COLO668 (cell line): ENCODE data around the gene CBFA2T2.
A peak's percentile ranks its signal among the peaks of the same experiment; 100 is the strongest.

ENCODE experiments used
- DNase-seq: peaks from one replicate; lab custom pipeline; 2025; ENCODE audit not compliant: unreplicated experiment; lab: John Stamatoyannopoulos, UW

Gene CBFA2T2

DNA sequence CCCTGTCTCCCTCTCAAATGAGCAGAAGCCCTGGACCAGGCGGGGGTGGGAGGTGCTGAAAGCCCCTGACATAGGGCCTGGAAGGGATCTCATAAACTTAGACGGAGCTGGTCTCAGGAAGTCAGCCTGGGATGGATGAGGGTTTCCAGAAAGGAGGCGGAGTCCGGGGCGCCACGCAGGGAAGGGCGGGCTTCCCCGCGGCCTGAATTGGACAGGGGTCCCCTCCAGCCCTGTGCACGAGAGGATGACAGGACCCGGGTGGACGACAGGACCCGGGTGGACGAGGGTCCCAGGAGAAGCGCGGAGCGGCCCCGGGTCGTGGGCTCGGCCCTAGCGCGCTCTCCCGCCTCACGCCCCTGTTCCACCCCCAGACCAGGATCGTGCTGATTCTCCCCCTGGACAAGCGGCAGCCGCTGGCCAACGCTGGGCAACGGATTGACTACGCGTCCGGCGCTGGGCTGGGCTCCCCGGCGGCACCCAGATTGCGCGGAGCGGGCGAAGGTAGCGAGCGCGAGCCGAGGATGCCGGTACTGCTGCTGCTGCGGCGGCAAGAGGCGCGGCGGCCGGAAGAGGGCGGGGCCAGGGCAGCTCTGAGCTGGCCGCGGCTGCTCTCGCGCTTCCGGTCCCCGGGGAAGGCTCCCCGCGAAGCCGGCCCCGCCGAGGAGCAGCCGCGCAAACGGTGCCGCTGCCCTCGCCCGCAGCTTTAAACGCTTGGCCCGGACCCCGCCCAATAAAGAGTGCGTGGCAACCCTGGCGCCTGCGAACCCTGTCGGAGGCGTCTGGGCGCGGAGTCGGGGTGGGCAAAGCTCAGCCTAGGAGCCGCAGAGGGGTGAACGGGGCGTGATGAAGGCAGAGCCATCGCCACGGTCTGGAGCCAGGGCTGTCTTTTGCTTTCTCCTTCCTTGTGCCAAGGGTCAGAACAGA, 173.5 kb downstream of the CBFA2T2 start:
- peak; percentile 94 for DNase-seq

DNA sequence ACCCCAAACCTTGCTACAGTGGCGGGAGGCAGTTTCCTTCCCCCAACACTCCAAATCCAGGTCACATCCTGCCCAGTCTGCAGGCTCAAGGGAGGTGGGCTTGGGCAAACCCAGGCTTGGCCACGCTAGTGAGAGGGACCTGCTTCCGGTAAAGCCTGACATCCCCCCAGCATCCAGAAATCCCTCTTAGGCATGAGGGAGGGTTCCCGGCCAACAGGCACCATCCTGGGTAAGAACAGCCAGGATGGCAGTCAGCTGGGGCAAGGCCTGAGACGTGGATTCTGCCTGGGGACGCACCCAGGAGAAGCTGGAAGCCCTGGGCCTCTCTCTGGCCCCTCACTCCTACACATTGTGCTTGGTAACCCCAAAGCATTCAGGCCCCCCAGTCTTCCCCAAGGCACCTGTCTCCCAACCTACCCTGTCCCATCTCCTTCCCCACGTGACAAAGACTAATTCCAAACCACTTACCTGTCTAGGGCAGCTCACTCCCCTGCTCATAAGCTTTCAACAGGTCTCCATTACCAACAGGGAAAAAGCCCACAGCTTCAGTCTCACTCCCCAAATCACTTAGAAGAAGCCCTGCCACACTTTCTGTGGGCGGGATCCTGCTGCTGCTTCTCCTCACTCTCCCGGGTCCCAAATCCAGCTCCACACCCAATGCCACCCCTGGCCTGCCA, 174.3 kb downstream of the CBFA2T2 start:
- DNase-seq, result no peak

DNA sequence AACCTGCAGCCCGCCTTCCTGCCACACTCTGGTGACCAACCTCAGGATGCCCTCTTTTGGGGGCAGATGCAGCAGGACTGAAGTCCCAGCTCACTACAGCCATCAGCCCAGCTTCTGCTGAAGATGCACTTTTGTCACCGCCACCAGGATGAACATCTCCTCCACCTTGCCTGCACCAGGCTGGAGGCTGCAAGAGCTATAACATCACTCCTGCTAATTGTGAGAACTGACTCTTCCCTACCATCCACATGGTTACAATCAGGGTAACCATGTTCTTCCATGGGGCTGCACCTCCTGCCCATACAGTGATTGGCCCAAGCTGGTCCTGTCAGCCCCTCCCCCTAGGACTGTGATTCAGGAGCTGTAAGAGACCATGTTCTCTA, 174.9 kb downstream of the CBFA2T2 start:
- DNase-seq, result no peak

DNA sequence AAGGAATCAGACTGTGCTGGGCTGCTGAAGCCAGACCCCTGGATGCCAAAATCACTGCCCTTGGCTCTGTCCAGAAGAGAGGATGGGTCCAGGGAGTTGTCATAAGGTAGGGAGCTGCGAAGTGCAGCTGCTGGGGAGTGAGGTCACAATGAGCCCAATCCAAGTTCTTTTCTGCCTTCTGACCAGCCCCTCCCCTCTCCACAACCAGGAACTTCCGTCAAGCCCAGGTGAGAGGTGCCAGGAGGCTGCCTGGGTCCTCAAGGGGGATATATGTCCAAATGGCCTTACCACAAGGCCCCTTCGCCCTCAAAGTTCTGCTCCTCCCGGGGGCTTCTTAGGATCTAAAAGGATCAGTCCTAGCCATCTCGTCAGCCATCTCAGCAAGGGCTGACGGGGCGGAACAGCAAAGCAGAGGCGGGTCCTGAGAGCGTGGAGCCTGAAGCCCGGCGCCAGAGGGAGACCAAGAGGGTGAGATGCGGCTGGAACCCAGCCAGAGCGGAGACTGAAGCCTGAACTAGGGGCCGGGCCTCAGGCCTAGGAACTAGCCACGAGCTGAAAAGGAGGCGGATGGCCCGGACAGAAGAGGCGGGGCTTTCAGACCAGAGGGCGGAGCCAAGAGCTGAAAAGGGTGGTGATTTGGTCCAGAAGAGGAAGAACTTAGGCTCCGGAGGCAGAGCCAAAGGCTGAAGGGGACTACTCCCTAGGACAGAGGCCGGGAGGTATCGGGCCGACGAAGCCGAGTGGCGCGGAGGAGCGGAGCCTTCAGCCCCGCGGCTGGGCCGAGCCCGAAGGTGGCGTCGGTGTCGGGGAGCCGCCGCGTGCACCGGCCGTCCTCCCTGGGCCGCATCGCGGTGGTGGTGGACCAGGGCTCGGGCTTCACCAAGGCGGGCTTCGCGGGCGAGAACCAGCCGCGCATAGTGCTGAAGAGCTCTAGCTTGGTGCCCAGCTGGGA, 176.7 kb downstream of the CBFA2T2 start, which contains the start of gene ACTL10:
Gene ACTL10 (plus strand): TSS at position 651 of the 952 bp plus-strand sequence. CDS start 555 bp downstream, outside the sequence.
- peak; percentile 98 for DNase-seq

DNA sequence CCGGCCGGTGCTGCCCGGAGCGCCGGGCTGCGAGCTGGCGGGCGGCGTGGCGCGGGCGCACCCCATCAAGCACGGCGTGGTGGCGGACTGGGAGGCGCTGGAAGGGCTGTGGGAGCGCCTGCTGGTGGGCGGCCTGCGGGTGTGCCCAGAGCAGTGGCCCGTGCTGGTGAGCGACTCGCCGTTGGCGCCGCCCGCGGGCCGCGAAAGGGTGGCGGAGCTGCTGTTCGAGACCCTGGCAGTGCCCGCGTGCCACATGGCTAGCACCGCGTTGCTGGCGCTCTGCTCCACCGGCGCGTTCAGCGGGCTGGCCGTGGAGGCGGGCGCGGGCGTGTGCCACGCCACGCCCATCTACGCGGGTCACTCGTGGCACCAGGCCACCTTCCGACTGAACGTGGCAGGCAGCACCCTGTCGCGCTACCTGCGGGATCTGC, 177.4 kb downstream of the CBFA2T2 start:
- peak; percentile 82 for DNase-seq

GRCh38 chr20:33667676-33668465, 178.0 kb downstream of the CBFA2T2 start:
- peak; percentile 84 for DNase-seq

GRCh38 chr20:33668466-33669155, 178.7 kb downstream of the CBFA2T2 start:
- no peak for DNase-seq

DNA sequence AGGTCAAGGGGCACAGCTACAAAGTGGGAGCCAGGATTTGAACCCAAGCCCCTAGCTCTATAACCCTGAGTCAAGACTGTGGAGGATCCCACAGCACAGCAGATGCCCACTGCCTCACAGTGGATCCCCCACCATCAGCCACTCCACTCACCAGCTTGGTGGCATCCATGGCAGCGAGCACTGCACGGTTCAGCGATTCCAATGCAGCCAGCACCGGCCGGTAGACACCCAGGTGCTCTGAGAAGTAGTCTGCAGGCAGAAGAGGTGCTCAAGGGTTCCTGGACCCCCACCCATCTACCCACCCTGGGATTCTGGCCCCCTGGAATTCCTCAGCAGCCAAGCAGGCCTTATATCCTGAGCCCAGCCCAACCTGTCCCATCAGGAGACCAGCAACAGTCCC, 179.3 kb downstream of the CBFA2T2 start:
- no peak for DNase-seq

GRCh38 chr20:33669873-33670640, 180.2 kb downstream of the CBFA2T2 start:
- DNase-seq, result no peak

DNA sequence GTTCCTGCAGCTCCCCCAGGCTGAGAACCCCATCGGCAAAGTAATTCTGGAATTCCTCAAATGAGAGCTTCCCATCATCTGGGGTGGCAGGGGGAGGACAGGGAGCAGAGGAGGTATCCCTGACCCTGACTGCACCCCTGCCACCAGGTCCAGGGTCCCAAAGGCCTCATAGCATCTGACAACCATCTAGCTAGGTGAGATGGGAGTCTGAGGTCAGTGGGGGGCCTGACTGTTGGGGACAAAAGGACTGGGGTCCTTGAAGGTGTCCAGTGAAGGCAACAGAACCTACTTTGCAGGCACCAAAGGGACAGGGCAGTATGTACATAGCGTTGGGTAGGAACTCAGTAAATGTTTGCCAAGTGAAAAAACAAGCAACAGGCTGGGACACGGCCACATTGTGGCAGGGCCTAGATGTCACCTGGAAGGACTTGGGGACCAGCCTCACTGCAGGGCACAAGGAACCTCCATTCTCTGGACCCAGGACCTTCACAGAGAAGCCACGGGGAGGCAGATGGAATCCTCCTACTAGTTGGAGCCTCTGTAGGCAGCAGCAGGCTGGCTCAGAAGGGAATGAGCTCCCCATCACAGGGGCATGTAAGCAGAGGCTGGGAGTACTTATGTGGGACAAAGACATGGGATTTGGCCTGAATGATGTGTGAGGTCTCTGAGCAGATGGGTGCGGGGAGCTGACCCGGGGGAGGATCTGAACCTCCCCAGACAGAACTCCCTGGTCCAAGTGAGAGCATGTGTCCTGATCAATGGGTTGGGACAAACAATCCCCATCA, 181.0 kb downstream of the CBFA2T2 start:
- DNase-seq, result no peak

GRCh38 chr20:33671573-33672288, 181.8 kb downstream of the CBFA2T2 start:
- no peak for DNase-seq

- peak; percentile 74 for DNase-seq
Measured at GRCh38 chr20:33672426-33673113, 182.7 kb downstream of the CBFA2T2 start.

DNA sequence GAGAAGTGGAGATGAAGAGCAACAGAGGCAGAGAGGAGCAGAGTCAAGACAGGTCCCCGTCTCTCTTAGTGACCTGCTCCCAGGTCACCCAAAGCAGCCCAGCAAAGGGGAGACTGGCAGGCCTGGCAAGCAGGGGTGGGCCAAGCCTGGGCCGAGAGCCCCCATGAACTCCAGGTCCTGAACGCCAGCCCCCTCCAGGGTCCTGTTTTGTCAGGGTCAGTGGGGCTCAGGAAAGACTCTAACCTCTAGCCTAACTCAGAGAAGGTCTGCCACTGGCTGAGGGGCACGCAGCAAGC, 183.2 kb downstream of the CBFA2T2 start:
- no peak for DNase-seq

- no peak for DNase-seq
Measured at GRCh38 chr20:33673410-33674293, 183.8 kb downstream of the CBFA2T2 start.

GRCh38 chr20:33674294-33675135, 184.6 kb downstream of the CBFA2T2 start, which contains the start of gene NECAB3:
NECAB3 (minus strand) TSS chr20:33674428; CDS start chr20:33674352, 76 bp downstream.
- peak; percentile 94 for DNase-seq
